Measurements from ENCODE around the gene RNF222. TPM values are rescaled to one million over a fixed set of nuclear protein-coding genes. Genes with fewer than 3 reads are reported as not detected.

The RNF222 gene
- total and polyA plus RNA-seq, 2 of the 8 experiments (the other 6 are each of a cell fraction or from before 2014, with no cell fraction given), result not detected

DNA sequence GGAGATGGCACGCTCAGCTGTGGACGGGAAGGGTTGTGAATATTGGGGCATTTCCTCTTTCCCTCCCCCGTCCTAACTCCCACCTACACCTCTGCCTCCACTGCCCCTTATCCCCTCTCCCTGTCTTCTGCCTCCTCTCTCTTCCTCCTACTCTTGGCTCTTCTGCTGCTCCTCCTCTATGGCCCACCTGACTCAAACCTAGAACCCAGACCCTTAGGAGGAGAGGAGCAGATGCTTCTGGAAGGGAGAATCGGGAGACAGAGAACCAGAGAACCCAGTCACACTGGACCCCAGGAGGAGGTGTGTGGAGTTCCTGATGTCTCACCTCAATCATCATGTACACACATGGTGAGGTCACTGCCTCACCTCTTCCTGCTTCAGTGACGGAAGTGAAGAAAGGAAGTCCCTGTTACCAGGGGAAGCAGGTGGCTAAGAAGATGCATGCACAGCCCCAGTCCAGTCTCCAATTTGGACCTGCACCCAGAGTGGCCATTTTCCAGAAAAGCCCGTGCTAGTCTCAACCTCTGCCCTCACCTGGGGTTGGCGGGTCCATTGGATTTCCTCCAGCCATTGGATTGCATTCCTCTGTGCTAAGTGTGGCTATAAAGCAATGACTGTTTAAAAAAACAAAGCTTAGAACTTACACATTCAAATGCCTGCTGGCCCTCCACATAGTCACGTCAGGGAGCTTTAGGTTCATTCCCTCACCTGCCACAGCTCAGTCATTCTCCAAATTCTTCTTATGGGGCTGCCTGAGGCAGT, 4.0 kb downstream of the RNF222 start (continued):
- TF ChIP-seq RFX5 (IDR thresholded peaks at IDR 0.05; ENCODE audit: borderline replicate concordance, low read depth, low read length) (no peak), CBX8 (IDR thresholded peaks at IDR 0.05; ENCODE audit: borderline replicate concordance, low read depth, low read length) (no peak), TBP (IDR thresholded peaks at IDR 0.05; ENCODE audit: low read depth, low read length) (no peak), MAFK (IDR thresholded peaks at IDR 0.05; ENCODE audit: low read depth, low read length) (no peak), ASH2L (IDR thresholded peaks at IDR 0.05; ENCODE audit: low read length) (no peak), RAD21 (IDR thresholded peaks at IDR 0.05 in 1 of 2, conservative IDR thresholded peaks at IDR 0.05 in 1 of 2; ENCODE audit: low read depth in 2 of 2, low read length in 2 of 2) (no peak), BACH1 (IDR thresholded peaks at IDR 0.05; ENCODE audit: low read length) (no peak), SIRT6 (IDR thresholded peaks at IDR 0.05; ENCODE audit: low read length) (no peak)

All from H1 (cell line).